ENCODE results near the gene PANK1.

DNA sequence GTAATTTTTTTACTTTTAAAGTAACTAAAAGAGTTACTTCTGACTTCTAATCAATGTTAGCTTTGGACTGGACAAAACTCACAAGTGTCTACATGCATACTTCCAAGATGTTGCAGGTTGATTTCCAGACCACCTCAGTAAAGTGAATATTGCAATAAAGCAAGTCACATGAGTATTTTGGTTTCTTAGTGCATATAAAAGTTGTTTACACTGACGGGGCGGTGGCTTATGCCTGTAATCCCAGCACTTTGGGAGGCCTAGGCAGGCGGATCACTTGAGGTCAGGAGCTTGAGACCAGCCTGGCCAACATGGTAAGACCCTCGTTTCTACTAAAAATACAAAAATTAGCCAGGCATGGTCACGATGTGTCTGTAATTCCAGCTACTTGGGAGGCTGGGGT, 40.8 kb downstream of the PANK1 start:
- TF ChIP-seq, protein P1, sequence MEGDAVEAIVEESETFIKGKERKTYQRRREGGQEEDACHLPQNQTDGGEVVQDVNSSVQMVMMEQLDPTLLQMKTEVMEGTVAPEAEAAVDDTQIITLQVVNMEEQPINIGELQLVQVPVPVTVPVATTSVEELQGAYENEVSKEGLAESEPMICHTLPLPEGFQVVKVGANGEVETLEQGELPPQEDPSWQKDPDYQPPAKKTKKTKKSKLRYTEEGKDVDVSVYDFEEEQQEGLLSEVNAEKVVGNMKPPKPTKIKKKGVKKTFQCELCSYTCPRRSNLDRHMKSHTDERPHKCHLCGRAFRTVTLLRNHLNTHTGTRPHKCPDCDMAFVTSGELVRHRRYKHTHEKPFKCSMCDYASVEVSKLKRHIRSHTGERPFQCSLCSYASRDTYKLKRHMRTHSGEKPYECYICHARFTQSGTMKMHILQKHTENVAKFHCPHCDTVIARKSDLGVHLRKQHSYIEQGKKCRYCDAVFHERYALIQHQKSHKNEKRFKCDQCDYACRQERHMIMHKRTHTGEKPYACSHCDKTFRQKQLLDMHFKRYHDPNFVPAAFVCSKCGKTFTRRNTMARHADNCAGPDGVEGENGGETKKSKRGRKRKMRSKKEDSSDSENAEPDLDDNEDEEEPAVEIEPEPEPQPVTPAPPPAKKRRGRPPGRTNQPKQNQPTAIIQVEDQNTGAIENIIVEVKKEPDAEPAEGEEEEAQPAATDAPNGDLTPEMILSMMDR (IDR thresholded peaks at IDR 0.05) = no peak
- TF ChIP-seq POLR2A (IDR thresholded peaks at IDR 0.05) = no peak

Measured in uterus (tissue), 2 donors.